Fibroblast of skin of abdomen (primary cell): ENCODE results near the gene MTURN.

Experiments
- DNase-seq: peaks from one replicate; pipeline ENCODE4 v3.0.0-alpha.2; 2013

Gene MTURN

GRCh38 chr7:30136117-30136731 is 1.4 kb downstream of the MTURN start:
- no peak for DNase-seq

GRCh38 chr7:30136743-30137485 is 2.1 kb downstream of the MTURN start:
- DNase-seq, result no peak

DNA sequence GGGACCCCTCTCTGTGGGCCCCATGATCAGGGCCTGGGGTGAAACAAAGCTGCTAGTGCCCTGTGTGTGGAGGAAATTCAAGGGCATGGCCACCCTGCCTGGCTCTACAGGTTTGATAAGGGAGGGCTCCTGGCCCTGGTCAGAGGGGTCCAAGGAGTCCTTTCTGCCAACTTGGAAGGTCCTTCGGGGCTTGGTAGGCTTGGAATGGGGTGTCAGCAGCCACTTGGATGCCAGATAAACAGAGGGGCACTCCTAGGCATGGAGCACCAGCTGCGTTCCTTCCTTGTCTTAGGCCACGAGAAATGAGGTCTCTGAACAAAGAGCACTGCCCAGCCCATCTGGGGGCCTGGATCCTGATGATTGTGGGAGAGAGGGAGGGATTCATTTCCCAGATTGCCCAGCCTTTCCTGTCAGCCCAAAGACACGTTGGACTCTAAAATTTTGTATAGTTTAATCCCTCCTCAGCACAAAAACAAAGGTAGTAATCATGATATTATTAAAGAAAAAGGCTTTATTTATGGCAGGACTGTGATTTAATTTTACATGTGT is 5.1 kb downstream of the MTURN start:
- DNase-seq, result no peak

DNA sequence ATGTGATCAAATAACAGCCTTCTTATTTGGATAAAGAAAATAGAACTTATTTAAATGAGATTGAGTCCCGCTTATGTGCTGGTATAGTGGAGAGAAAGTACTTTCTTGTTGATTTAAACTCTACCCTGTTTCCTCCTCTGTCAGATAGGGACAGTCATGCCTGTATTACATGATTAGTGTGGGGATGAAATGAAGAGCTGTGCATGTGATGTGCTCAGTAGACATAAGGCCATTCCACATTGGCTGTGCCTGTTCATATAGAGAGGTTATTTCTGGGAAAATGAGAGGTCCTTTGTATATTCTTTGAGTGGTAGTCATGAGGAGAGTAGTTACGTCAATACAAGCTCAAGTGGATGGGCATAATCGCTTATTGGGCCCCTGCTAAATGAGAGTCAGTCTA is 5.7 kb downstream of the MTURN start:
- no peak for DNase-seq

GRCh38 chr7:30142710-30143109 is 7.9 kb downstream of the MTURN start:
- peak; percentile 52 for DNase-seq

- DNase-seq, result no peak
Measured at GRCh38 chr7:30143748-30144251, 9.0 kb downstream of the MTURN start.

DNA sequence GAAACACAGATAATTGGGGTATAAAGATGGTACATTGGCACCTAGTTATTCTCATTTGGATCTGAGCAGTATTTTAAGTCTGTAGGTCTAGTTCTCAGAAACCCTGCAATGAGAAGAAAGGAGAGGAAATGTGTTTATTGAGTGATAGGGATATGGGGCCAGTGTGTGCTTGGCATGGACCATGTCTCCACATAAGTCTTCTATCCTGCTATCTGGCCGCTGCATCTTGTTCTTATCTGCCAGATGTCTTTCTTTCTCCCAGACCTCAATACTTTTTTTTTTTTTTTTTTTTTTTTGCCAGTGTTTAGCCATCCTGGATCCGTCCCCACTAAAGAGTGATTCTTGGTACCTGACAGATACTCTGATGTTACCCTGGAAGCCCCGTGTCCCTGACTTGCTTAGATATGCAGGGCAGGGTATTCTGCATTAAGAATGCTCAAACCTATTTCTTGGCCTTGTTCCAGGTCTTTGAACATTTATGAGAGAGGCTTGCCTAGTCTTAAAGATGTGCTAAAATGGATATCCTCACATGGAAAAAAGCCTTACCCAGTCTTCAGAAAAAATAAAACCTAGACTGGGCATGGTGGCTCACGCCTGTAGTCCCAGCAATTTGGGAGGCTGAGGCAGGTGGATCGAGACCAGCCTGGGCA is 10.0 kb downstream of the MTURN start:
- DNase-seq, result no peak

DNA sequence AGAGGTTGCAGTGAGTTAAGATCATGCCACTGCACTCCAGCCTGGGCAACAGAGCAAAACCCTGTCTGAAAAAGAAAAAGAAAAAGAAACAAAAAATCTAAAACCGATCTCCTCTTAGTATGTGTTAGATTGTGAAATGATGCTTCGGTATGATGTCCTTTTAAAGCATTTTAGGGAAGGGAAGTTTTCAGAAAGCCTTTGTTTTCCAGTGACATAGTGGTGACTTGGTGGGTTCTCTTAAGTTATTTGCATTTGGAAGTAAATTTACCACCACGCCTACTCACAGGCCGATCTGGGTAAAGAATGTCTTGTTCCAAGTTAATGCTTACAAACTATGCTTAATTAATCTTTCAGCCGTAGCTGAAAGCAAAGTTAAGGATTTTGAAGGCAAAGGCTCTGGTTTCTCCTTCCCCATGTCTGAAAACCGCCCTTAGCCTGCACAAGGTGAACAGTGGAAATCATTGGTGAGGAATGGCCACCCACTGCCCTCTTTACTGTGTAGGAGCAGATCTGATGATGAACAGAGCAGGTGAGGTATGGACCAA is 10.7 kb downstream of the MTURN start:
- DNase-seq, result no peak

GRCh38 chr7:30146127-30146612 is 11.4 kb downstream of the MTURN start:
- no peak for DNase-seq

GRCh38 chr7:30147223-30147622 is 12.4 kb downstream of the MTURN start:
- no peak for DNase-seq

- DNase-seq, result no peak
Measured at GRCh38 chr7:30147785-30148184, 13.0 kb downstream of the MTURN start.

- no peak for DNase-seq
Measured at GRCh38 chr7:30148426-30148825, 13.6 kb downstream of the MTURN start.

GRCh38 chr7:30148951-30149459 is 14.2 kb downstream of the MTURN start:
- no peak for DNase-seq

DNA sequence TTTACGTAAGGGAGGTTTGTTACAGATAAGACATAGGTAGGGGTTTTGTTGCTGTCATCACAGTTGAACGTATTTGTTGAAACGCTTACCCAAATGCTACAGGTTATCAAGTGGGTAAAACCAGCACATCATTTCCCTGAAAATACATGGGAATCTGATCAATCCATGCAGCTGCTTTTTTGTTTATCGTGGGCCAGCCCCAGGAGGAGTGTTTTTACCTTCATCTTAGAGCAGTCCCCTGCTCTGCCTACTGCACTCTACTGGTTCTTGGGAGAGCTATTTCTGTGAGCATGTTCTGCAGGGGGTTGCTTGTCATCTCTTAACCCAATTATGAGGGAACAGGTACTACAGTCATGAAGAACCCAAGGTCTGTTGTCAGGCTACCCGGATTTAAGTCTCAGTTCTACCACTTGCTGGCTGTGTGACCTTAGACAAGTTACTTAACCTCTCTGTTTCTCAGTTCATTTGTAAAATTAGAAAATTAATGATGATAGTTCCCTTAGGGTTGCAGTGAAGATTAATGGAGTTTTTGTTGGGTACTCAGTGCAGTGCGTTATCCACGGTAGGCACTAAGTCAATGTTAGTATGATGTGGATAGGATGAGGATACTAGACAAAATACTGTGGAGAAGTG is 15.0 kb downstream of the MTURN start:
- no peak for DNase-seq

GRCh38 chr7:30150711-30151110 is 15.9 kb downstream of the MTURN start:
- no peak for DNase-seq

DNA sequence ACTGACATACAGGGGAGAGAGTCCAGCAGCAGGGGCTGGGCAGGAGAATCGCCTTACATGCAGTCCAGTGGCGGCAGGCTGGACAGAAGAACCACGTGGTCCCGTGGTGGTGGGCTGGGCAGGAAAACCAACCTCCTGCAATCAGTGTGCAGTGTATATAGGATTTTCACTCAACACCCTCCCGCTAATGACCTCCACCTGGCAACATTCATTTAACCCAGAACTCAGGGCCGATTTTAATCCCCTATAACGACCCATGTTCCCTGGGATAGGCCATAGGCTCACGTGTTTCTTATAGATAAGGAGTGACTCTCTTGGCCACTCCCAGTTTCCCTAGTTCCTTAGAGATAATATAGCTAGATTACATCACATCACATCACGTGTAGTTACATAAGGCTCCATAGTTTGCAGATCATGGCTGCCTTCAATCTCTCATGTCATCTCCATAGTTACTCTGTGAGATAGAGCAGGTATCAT is 19.4 kb downstream of the MTURN start:
- no peak for DNase-seq

- no peak for DNase-seq
Measured at GRCh38 chr7:30155481-30155880, 20.7 kb downstream of the MTURN start.

- no peak for DNase-seq
Measured at GRCh38 chr7:30157204-30157603, 22.4 kb downstream of the MTURN start.

- no peak for DNase-seq
Measured at GRCh38 chr7:30159163-30159562, 24.4 kb downstream of the MTURN start.

DNA sequence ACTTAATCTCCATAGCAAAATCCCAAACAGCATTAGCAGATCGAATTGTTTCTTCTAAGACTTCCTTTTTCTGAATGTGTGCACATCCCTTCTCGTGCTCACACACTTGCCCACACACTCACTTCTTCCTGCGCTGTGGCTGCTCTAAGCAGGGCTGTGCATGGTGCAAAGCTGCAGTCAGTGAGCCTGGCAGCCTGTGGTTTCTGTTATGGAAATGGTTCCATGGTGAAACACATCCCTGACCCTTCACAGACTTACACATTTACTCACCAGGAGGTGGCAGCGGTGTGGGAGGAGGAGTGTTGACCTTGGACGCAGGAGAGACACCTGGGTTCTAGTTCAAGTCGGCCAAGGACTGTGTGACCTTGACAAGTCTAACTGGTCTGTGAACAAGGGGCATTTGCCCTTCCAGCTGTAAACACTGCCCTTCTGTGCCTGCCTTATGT is 24.9 kb downstream of the MTURN start:
- peak; percentile 38 for DNase-seq

DNA sequence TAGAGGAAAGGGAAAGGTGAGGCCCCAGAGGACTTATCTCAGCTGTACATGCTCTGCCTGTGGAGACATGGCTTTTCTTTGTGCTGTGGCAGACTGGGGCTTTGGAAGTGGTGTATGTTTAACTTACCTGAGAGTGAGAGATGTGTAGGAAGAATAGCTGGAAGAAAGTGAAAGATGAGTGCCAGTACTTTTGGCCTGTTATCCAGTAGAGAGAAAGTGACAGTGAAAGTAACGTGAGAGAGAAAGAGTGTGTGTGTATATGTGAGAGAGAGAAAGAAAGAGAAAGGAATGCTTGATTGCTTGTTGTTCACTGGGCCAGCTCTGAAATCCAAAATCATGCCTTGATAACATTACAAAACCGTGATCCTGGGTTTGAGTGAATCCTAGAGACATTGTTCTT is 25.5 kb downstream of the MTURN start:
- DNase-seq, result no peak

- no peak for DNase-seq
Measured at GRCh38 chr7:30162133-30162532, 27.3 kb downstream of the MTURN start.
